Stimulated activated naive CD8-positive, alpha-beta T cell treated with anti-CD3 and anti-CD28 coated beads, Interleukin-15, Interleukin-2, amounts not matched to agents 100 ng/mL and 50 ng/mL, for 24 hours (primary cell): ENCODE results near the gene SLC25A51.
"Not testable (repeated sequence)": the region's sequence is repeated elsewhere in the genome, so short reads cannot be mapped to it uniquely, and the experiment has no call there.

Experiments
- H3K27ac Mint-ChIP-seq: one replicate; pipeline ENCODE4 v1.8.0; 2021; ENCODE audit warnings: mild to moderate bottlenecking, mixed read lengths
- H3K27me3 Mint-ChIP-seq: one replicate; pipeline ENCODE4 v1.8.0; 2021; ENCODE audit warnings: mixed read lengths
- H3K36me3 Mint-ChIP-seq: one replicate; pipeline ENCODE4 v1.8.0; 2021; ENCODE audit warnings: low read depth, mixed read lengths
- H3K4me1 Mint-ChIP-seq: one replicate; pipeline ENCODE4 v1.8.0; 2021; ENCODE audit warnings: low read depth, mixed read lengths
- H3K4me3 Mint-ChIP-seq: one replicate; pipeline ENCODE4 v1.8.0; 2021; ENCODE audit warnings: mild to moderate bottlenecking, mixed read lengths
- H3K9me3 Mint-ChIP-seq: one replicate; pipeline ENCODE4 v1.8.0; 2021; ENCODE audit warnings: mixed read lengths

The SLC25A51 gene

DNA sequence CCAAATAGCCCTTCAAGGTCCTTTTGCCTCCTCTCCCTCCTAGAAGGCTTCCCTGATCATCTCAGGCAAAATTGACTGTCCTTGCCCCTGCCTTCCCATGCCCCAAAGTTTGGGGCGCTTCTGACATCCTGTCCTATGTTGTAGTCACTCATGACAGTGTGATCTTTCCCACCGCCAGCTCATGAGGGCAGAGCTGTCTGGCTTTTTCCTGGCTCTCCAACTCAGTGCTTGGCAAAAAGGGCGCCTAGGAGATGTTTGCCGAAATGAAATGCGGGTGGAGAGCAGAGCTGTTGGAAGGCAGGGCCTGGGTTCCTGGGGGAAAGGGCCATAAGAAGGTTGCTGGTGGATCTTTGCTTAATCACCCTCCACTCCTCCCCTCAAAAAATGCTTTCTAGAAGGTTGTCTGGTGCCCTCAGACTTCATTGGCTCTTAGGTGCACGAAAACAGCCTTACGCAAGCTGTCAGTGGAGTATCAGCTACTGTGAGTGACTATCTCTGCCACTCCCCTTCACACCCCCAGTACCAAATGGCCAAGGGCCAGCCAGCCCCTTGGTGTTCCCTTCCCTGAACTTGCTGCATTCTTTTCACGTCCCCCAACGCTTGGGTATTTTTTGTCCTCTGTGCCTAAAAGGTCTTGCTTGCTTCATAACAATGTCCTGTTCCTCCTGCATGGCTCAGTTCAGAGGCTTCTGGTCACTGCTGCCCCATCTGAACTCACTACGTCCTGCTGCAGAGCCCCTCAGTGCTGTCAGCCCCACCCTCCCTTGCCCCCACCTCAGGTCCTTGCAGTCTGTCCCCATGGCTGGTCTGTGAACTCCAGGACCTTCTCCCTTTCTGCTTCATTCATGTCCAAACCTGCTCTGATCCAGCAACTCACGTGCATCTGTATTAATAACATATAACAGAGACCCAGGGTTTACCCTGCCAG, 2.6 kb upstream of the SLC25A51 start:
- peak overlapping the region; percentile 1 for H3K27ac Mint-ChIP-seq
- no peaks in the 10 kb centered on the region for H3K36me3 Mint-ChIP-seq
- peaks cover 21% of the 10 kb centered on the region for H3K4me1 Mint-ChIP-seq
- no peak overlapping the region for H3K4me3 Mint-ChIP-seq
- H3K27me3 Mint-ChIP-seq: no peaks in the 10 kb centered on the region
- H3K9me3 Mint-ChIP-seq: no peaks in the 10 kb centered on the region

DNA sequence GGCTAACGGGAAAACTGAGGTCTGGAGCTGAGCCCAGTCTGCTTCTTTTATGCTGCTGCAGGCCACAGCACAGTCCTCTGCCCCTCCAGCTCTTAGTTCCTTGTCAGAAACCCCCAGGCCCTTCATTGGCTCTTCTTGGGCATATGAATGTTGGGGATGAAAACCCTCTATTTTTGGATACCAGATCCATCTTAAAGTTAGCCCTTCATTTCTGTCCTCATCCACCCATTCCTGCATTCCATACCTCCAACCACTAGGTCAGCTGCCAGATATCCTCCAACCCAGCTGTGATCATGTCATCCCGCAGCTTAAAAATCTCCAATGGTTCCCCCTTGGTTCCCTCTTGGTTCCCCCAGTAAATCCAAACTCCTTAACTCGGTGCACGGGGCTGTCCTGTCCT, 1.8 kb upstream of the SLC25A51 start:
- H3K4me3 Mint-ChIP-seq: no peak overlapping the region
- H3K9me3 Mint-ChIP-seq: no peaks in the 10 kb centered on the region
- peaks cover 22% of the 10 kb centered on the region for H3K4me1 Mint-ChIP-seq
- H3K27me3 Mint-ChIP-seq: no peaks in the 10 kb centered on the region
- H3K36me3 Mint-ChIP-seq: peaks cover 1% of the 10 kb centered on the region
- no peak overlapping the region for H3K27ac Mint-ChIP-seq

DNA sequence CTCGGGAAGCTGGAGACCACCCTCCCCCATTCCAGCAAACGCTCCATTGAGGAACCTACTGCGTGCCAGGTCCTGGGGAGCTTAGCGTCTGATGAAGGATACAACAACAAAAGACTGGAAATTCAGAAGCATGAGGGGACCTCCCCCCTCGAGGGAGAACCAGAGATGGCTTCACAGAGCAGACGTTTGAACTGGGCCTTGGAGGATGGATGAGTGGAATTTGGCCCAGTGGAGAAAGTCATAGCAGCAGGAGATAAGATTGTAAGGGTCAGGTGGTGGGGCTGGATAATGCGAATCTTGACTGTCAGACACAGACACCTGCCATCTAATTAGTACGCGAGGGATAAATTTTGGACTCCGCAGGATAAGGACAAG, 1.2 kb upstream of the SLC25A51 start:
- peak overlapping the region; percentile 93 for H3K4me3 Mint-ChIP-seq

DNA sequence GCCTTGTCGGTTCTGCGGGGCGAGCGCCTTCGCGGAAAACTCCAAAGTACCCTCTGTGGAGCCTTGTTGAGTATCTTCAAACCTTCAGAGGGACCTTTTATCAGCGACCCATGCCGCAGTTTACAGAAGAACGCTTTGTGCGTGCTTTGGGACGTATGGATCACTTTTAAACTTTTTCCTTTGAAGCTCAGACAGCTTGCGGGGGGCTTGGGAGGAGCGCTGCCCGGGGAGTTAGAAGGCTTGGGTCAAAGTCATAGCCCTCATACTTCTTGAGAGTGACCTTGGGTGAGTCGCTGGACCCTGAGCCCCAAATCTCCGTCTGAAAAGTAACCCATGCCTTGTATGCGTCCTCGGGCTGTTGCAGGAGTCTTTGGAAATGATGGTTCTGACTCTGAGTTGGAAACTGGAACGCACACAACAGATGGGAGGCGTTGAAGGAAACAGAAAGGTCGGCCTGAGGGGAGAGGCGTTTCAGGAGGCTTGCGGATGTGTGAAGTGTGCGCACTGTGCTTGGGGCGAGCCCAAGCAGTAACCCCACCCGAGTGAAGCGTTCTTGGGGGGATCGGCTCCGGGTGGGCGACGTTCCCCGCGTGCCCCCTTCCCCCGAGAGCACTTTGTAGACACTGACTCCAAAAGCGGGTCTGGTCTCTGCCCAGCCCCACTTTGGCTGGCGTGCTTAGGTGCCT, 661 bp upstream of the SLC25A51 start:
- Mint-ChIP-seq H3K4me3 (peak overlapping the region; percentile 93), H3K9me3 (no peaks in the 10 kb centered on the region), H3K27ac (peak overlapping the region; percentile 87), H3K36me3 (peaks cover 5% of the 10 kb centered on the region), H3K27me3 (no peaks in the 10 kb centered on the region), H3K4me1 (peaks cover 22% of the 10 kb centered on the region)

More for the DNA sequence above, 1.2 kb upstream of the SLC25A51 start:
- H3K36me3 Mint-ChIP-seq: peaks cover 5% of the 10 kb centered on the region
- H3K27ac Mint-ChIP-seq: peak overlapping the region; percentile 87
- peaks cover 22% of the 10 kb centered on the region for H3K4me1 Mint-ChIP-seq
- no peaks in the 10 kb centered on the region for H3K9me3 Mint-ChIP-seq
- H3K27me3 Mint-ChIP-seq: no peaks in the 10 kb centered on the region

GRCh38 chr9:37902796-37903646, 906 bp downstream of the SLC25A51 start:
- Mint-ChIP-seq H3K27me3 (no peaks in the 10 kb centered on the region), H3K4me1 (peaks cover 22% of the 10 kb centered on the region), H3K9me3 (no peaks in the 10 kb centered on the region), H3K27ac (peak overlapping the region; percentile 87), H3K36me3 (peaks cover 11% of the 10 kb centered on the region), H3K4me3 (peak overlapping the region; percentile 93)

- Mint-ChIP-seq H3K9me3 (no peaks in the 10 kb centered on the region), H3K4me1 (peaks cover 26% of the 10 kb centered on the region), H3K36me3 (peaks cover 16% of the 10 kb centered on the region), H3K4me3 (peak overlapping the region; percentile 61), H3K27me3 (no peaks in the 10 kb centered on the region), H3K27ac (peak overlapping the region; percentile 26)
Observed at GRCh38 chr9:37902131-37902530, 1.8 kb downstream of the SLC25A51 start.

DNA sequence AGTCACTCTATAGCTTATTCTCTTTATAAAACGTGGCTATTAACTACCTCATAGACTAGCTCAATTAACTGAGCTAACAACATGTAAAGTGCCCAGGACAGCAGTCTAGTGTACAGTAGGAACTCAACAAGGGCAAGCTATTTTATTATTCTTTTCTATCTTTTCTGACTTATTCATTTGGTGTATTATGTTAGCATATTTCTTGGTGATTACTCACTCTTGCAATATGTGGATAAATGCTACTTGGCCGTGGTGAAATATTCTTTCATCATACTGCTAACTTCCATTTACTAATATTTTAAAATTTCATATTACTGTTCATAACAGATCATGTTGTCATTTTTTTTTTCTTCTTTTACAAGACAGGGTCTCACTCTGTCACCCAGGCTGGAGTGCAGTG, 4.9 kb downstream of the SLC25A51 start:
- peaks cover 40% of the 10 kb centered on the region for H3K36me3 Mint-ChIP-seq
- no peaks in the 10 kb centered on the region for H3K27me3 Mint-ChIP-seq
- no peak overlapping the region for H3K4me3 Mint-ChIP-seq
- H3K27ac Mint-ChIP-seq: no peak overlapping the region
- H3K4me1 Mint-ChIP-seq: peaks cover 20% of the 10 kb centered on the region
- no peaks in the 10 kb centered on the region for H3K9me3 Mint-ChIP-seq

GRCh38 chr9:37897665-37898064, 6.3 kb downstream of the SLC25A51 start:
- no peaks in the 10 kb centered on the region for H3K27me3 Mint-ChIP-seq
- H3K27ac Mint-ChIP-seq: no peak overlapping the region
- H3K4me1 Mint-ChIP-seq: peaks cover 16% of the 10 kb centered on the region
- H3K4me3 Mint-ChIP-seq: no peak overlapping the region
- H3K9me3 Mint-ChIP-seq: no peaks in the 10 kb centered on the region
- H3K36me3 Mint-ChIP-seq: peaks cover 49% of the 10 kb centered on the region

DNA sequence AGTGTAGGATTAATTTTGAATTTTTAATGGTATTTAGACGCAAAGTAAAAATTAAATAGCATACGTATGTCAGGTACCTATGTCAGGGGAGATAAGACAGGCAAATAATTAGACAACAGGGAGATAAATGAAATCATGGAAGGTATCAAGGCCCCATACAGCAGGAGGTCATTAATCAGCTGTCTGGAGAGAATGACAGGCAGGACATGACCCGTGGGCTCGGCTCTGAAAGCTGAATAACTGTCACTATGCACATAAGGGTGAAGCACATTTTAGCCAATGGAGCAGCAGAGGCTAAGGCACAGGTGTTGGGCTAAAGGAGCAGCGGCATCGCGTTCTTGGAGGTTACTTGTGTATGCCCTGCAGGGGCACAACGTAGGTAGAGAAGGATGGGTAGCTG, 11.9 kb downstream of the SLC25A51 start:
- Mint-ChIP-seq H3K27ac (no peak overlapping the region), H3K36me3 (peaks cover 62% of the 10 kb centered on the region), H3K4me1 (no peaks in the 10 kb centered on the region), H3K27me3 (no peaks in the 10 kb centered on the region), H3K4me3 (no peak overlapping the region), H3K9me3 (no peaks in the 10 kb centered on the region)

DNA sequence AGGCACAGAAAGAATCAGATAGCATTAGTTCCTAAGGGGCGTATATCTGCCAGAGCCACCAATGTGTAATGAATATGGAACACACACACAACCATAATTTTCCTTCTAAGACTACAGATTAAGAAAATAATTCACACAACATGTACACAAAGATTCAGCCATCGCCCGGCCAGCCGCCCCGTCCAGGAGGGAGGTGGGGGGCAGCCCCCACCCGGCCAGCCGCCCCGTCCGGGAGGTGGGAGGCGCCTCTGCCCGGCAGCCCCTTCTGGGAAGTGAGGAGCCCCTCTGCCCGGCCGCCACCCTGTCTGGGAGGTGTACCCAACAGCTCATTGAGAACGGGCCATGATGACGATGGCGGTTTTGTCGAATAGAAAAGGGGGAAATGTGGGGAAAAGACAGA, 12.9 kb downstream of the SLC25A51 start:
- not testable (repeated sequence) for H3K27ac Mint-ChIP-seq, H3K4me3 Mint-ChIP-seq, H3K27me3 Mint-ChIP-seq, H3K9me3 Mint-ChIP-seq, H3K4me1 Mint-ChIP-seq
- H3K36me3 Mint-ChIP-seq: peaks cover 55% of the 10 kb centered on the region

DNA sequence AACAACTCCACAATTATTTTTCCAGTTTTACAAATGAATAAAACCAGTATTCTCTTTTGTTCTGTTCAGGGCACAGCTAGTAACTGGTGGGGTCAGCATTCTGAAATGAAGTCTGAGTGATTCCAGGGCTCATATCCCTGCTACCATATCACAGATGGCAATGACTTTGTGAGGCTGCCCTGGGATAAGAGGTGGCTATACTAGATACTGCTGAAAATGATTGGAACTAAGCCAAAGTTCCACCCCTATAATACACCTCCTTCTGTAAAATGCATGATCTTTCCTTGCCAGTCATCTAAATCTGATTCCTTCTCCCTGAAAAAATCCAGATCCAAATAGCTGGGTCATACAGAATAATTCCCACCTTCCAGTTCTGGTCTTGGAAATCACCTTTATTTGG, 14.4 kb downstream of the SLC25A51 start:
- H3K4me1 Mint-ChIP-seq: peaks cover 5% of the 10 kb centered on the region
- no peaks in the 10 kb centered on the region for H3K9me3 Mint-ChIP-seq
- H3K4me3 Mint-ChIP-seq: no peak overlapping the region
- peaks cover 49% of the 10 kb centered on the region for H3K36me3 Mint-ChIP-seq
- H3K27me3 Mint-ChIP-seq: no peaks in the 10 kb centered on the region
- no peak overlapping the region for H3K27ac Mint-ChIP-seq

DNA sequence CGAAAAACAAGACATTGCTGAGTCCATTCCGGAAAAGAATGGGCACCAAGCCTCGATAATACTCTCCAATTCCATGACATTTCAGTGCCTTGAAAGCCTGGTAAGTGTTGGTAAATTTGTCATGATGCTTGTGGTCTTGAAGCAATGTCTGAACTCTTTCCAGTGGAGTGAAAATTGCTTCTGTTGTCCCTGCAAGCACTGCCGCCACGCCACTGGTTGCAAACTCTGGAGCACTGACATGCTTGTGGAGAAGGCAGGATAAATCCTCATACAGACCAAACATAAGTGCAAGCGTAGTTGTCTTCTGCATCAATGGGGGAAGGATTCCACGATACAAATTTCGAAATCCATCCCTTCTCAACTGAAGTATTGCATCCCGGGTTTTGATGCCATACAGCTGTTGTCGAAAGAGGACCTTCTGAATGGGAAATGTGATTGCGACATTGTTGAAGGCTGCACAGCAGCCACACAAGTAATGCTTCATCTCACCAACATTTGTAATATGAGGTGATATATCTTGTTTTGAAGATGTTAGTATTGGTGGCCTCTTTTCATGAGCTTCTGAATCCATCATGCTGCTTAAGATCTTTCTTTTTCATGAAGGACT, 15.8 kb downstream of the SLC25A51 start:
- H3K27ac Mint-ChIP-seq, H3K4me1 Mint-ChIP-seq, H3K27me3 Mint-ChIP-seq, H3K9me3 Mint-ChIP-seq, H3K4me3 Mint-ChIP-seq: not testable (repeated sequence)
- peaks cover 39% of the 10 kb centered on the region for H3K36me3 Mint-ChIP-seq

DNA sequence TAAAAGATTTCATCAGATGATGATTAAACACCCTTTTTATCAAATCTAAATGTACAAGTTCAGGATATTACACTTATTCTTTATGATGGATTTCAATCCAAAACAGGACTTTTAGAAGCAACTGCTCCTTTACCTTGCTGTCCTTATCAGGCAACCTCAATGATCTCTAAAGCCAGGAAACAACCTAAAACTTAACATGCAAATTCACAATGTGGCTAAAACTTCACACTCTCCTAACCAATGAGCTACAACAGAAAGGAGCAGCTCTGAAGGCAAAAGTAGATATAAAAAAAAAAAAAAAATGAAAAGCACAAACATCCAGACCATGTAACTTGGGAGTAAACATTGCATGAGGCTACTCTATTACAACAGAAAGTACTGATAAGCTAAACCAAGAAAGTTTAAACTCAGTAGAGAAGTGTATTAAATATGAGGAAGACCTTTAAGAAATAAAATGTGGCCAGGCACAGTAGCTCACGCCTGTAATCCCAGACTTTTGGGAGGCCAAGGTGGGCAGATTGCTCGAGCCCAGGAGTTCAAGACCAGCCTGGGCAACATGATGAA, 22.9 kb downstream of the SLC25A51 start:
- peaks cover 46% of the 10 kb centered on the region for H3K36me3 Mint-ChIP-seq
- peaks cover 7% of the 10 kb centered on the region for H3K4me1 Mint-ChIP-seq
- no peaks in the 10 kb centered on the region for H3K27me3 Mint-ChIP-seq
- H3K9me3 Mint-ChIP-seq: no peaks in the 10 kb centered on the region
- no peak overlapping the region for H3K4me3 Mint-ChIP-seq
- H3K27ac Mint-ChIP-seq: no peak overlapping the region

- no peak overlapping the region for H3K4me3 Mint-ChIP-seq
Observed at GRCh38 chr9:37876376-37876775, 27.6 kb downstream of the SLC25A51 start.

More at GRCh38 chr9:37876376-37876775, 27.6 kb downstream of the SLC25A51 start:
- no peaks in the 10 kb centered on the region for H3K27me3 Mint-ChIP-seq
- no peak overlapping the region for H3K27ac Mint-ChIP-seq
- peaks cover 47% of the 10 kb centered on the region for H3K36me3 Mint-ChIP-seq
- no peaks in the 10 kb centered on the region for H3K4me1 Mint-ChIP-seq
- H3K9me3 Mint-ChIP-seq: no peaks in the 10 kb centered on the region
